GM23248 (cell line): Measurements from ENCODE around the gene GPR39. TPM values are rescaled to one million over a fixed set of nuclear protein-coding genes. Genes with fewer than 3 reads are reported as not detected.

Source experiments
- DNase-seq: peaks from one replicate; pipeline ENCODE4 v3.0.0-alpha.2; 2015
- H2AFZ ChIP-seq: fragments of 200-600 bp; sonication (generic); 2 replicates; pipeline ENCODE4 v1.6.1; 2016; ENCODE audit warnings: antibody characterized with exemption
- H3F3A ChIP-seq: fragments of 200-600 bp; sonication (generic); 2 replicates; pipeline ENCODE4 v1.6.1; 2016; ENCODE audit warnings: mild to moderate bottlenecking, antibody characterized with exemption, mixed run types; ENCODE audit not compliant: insufficient read depth
- H3K27ac ChIP-seq: fragments of 200-600 bp; sonication (generic); 2 replicates; pipeline ENCODE4 v1.5.1; 2016; ENCODE audit warnings: mild to moderate bottlenecking
- H3K27me3 ChIP-seq: fragments of 200-600 bp; sonication (generic); replicated peaks from 2 replicates; pipeline ENCODE4 v1.6.1; 2016; ENCODE audit warnings: mild to moderate bottlenecking; ENCODE audit not compliant: insufficient read depth
- H3K36me3 ChIP-seq: fragments of 200-600 bp; sonication (generic); 2 replicates; pipeline ENCODE4 v1.6.1; 2016; ENCODE audit warnings: low read depth, mild to moderate bottlenecking
- H3K4me1 ChIP-seq: fragments of 200-600 bp; sonication (generic); 2 replicates; pipeline ENCODE4 v1.6.1; 2016; ENCODE audit warnings: mild to moderate bottlenecking; ENCODE audit not compliant: insufficient read depth
- H3K4me2 ChIP-seq: fragments of 200-600 bp; sonication (generic); one replicate; pipeline ENCODE4 v1.6.1; 2016; ENCODE audit warnings: mild to moderate bottlenecking; ENCODE audit not compliant: unreplicated experiment
- H3K4me3 ChIP-seq: fragments of 200-600 bp; sonication (generic); 2 replicates; pipeline ENCODE4 v1.5.1; 2016; ENCODE audit warnings: mild to moderate bottlenecking
- H3K79me2 ChIP-seq: fragments of 200-600 bp; sonication (generic); 2 replicates; pipeline ENCODE4 v1.6.1; 2016; ENCODE audit warnings: mild to moderate bottlenecking; ENCODE audit not compliant: insufficient read depth
- H3K9ac ChIP-seq: fragments of 200-600 bp; sonication (generic); 2 replicates; pipeline ENCODE4 v1.6.1; 2016; ENCODE audit warnings: mild to moderate bottlenecking
- H3K9me2 ChIP-seq: fragments of 200-600 bp; sonication (generic); 2 replicates; pipeline ENCODE4 v1.6.1; 2016; ENCODE audit warnings: mixed run types, mild to moderate bottlenecking, moderate library complexity; ENCODE audit not compliant: insufficient read depth
- H3K9me3 ChIP-seq: fragments of 200-600 bp; sonication (generic); one replicate; pipeline ENCODE4 v1.6.1; 2017; ENCODE audit warnings: low read depth
- H4K20me1 ChIP-seq: fragments of 200-600 bp; sonication (generic); 2 replicates; pipeline ENCODE4 v1.6.0; 2016; ENCODE audit not compliant: insufficient read depth
- EZH2 ChIP-seq: fragments of 200-600 bp; sonication (generic); IDR thresholded peaks from 2 replicates; pipeline ENCODE4 v1.6.1; 2018; ENCODE audit warnings: antibody characterized with exemption, mild to moderate bottlenecking; ENCODE audit not compliant: insufficient read depth, poor library complexity, severe bottlenecking
- EZH2phosphoT487 ChIP-seq: fragments of 200-600 bp; sonication (generic); IDR thresholded peaks from 2 replicates; pipeline ENCODE4 v1.6.1; 2018; ENCODE audit warnings: antibody characterized with exemption, moderate library complexity, mild to moderate bottlenecking, low read depth; ENCODE audit not compliant: insufficient read depth
- WGBS, 2 experiments: methylation state at CpG; one replicate each; pipeline ENCODE4 v1.1.6; 2015 to 2017; ENCODE audit warnings: low lambda C conversion rate in 2 of 2, low coverage in 1 of 2; ENCODE audit errors: missing lambda C conversion rate in 2 of 2; 5-methylcytosine and 5-hydroxymethylcytosine counted together
- in situ Hi-C: fragments of 300-500 bp; cut with MboI; formaldehyde crosslinking; loops from 2 replicates; pipeline ENCODE4 v1.15.0; 2020
- polyA plus RNA-seq: library from polyadenylated mRNA; unstranded; fragments of >200 nt; fragmentation: Nextera tagmentation; extraction: Ambion mirVana; gene quantifications from 2 replicates; pipeline ENCODE4 v1.2.1, GENCODE V29; 2016
- total RNA-seq: library from RNA; depleted of rRNA; stranded (reverse); fragments of >200 nt; shearing (Covaris generic); gene quantifications from 2 replicates; pipeline ENCODE4 v1.2.3, GENCODE V29; 2014

GPR39 gene
- total and polyA plus RNA-seq, 2 experiments from 2014 or later: 1.6 to 2.6 TPM

DNA sequence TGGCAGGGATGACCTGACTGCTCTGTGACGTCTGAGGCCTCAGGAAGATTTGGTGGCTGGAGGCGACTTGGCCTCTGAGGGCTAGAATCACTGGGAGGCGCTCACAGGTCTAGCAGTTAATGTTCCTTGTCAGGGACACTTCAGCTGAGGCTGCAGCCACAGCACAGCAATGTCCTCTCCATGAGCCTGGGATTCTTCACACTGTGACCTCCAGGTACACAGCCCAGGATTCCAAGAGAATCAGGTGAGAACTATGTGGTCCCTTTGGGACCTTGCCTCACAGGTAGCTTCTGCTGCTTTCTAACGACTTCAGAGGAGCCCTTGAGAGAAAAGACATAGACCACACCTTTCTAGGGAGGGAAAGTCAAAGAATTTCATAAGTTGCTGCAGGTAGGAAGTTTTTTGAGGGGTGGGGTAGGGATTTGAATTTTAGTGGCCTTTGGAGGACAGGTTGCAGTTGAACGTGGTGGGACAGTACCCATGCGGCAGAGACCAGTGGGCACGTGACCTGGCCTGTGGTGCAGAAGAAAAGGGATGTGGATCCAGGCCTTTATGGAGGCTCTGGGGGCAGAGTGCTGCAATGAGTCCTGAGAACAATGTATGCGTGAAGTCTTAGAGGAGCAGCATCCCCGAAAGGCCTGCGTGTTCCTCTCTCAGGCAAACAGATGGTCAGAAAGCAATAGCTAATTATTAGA lies 167.2 kb downstream of the GPR39 start:
- in situ Hi-C loops: no loop called here
- no peak for TF ChIP-seq EZH2phosphoT487
- TF ChIP-seq EZH2: no peak
- 59 to 70% methylated on average over 10 of the region's 10 CpGs for WGBS, 2 experiments

DNA sequence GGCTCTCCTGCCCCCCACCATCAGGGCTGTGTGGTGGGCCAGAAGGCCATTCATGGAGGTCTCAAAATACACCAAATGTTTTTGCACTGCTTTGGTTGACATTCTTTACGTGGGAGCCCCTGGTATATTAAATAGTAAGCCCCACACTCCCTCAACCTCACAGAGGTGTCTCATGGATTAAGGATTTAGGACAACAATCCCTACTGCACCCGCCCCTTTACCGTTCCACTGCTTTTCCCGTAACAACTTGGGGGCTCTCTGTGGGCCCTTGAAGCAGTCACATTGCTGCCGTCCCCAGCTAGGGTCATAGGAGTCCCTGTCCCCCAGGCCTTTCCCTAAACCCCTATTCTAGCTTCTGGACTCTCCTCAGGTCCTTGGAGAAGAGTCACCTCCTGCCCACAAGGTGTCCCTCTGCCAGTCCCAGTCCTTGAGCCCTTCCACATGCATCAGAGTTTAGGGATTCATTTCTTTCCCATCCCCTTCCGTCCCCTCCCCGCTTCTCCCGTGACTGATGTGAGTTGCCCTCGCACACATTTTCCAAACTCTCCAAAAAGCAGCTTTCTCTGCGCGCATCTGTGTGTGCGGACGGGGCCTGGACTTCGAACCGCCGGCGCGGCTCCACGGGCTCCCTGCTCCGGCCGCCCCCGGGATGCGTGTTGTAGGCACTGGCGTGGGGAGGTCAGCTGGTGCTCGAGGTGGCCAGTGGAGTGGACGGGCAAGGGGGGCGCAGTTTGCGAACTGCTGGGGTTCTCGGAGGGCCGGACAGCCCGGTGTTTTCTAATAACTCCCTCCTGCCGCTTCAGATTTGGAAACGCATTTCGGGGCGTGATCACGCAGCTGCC lies 168.6 kb downstream of the GPR39 start:
- no peak overlapping the region for H3K9ac ChIP-seq
- no peaks in the 10 kb centered on the region for H3K9me3 ChIP-seq
- no peaks in the 10 kb centered on the region for H3F3A ChIP-seq
- no peaks in the 10 kb centered on the region; the same call in 1 of the 2 replicates for H3K27me3 ChIP-seq
- no peak overlapping the region for H2AFZ ChIP-seq
- H3K79me2 ChIP-seq: no peaks in the 10 kb centered on the region
- H4K20me1 ChIP-seq: no peaks in the 10 kb centered on the region
- no peak overlapping the region for H3K27ac ChIP-seq
- no peak for DNase-seq
- no peak overlapping the region for H3K4me2 ChIP-seq
- no peaks in the 10 kb centered on the region for H3K9me2 ChIP-seq
- 84 to 87% methylated on average over 31 to 36 of the region's 36 CpGs for WGBS, 2 experiments
- H3K4me1 ChIP-seq: no peaks in the 10 kb centered on the region
- no peak overlapping the region for H3K4me3 ChIP-seq
- no peaks in the 10 kb centered on the region for H3K36me3 ChIP-seq
- TF ChIP-seq EZH2phosphoT487 (no peak), EZH2 (no peak)
- in situ Hi-C loops: no loop called here

More for the DNA sequence above, 167.2 kb downstream of the GPR39 start:
- no peak for DNase-seq
- Histone ChIP-seq H4K20me1 (no peaks in the 10 kb centered on the region), H3K9me2 (no peaks in the 10 kb centered on the region), H3K36me3 (no peaks in the 10 kb centered on the region), H3K9ac (no peak overlapping the region), H3K4me2 (no peak overlapping the region), H3K27me3 (no peaks in the 10 kb centered on the region; the same call in 1 of the 2 replicates), H3K4me1 (no peaks in the 10 kb centered on the region), H2AFZ (no peak overlapping the region), H3K79me2 (no peaks in the 10 kb centered on the region), H3K4me3 (no peak overlapping the region), H3K9me3 (no peaks in the 10 kb centered on the region), H3K27ac (no peak overlapping the region), H3F3A (no peaks in the 10 kb centered on the region)

DNA sequence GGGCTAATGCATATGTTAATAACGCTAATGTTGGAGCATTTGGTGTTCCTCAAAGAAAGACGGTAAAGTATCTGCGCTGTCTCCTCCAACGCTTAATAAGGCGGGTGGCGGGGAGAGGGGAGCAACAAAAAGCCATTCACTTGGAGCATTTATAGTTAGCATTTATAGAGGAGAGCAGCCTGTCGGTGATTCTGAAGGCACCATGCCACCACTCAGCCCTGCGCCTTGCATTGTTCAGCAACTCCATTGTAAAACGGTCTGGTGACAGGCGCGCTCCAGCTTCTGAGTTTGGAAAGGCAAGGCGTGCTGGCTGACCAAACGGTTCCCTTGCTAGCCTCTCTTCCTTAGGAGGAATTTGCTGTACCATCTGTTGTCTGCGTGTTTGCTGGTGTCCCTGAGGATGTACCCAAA lies 169.5 kb downstream of the GPR39 start:
- no peak for TF ChIP-seq EZH2phosphoT487
- Histone ChIP-seq H3K27me3 (no peaks in the 10 kb centered on the region), H3K4me3 (no peak overlapping the region), H3K27ac (no peak overlapping the region), H3K36me3 (no peaks in the 10 kb centered on the region), H3K9me3 (no peaks in the 10 kb centered on the region), H2AFZ (no peak overlapping the region), H3K4me2 (no peak overlapping the region), H3K9me2 (no peaks in the 10 kb centered on the region), H3F3A (no peaks in the 10 kb centered on the region), H3K4me1 (no peaks in the 10 kb centered on the region), H3K79me2 (no peaks in the 10 kb centered on the region), H4K20me1 (no peaks in the 10 kb centered on the region), H3K9ac (no peak overlapping the region)
- WGBS, 2 experiments: 67 to 74% methylated on average over 14 of the region's 14 CpGs
- in situ Hi-C loops: no loop called here
- DNase-seq: no peak

DNA sequence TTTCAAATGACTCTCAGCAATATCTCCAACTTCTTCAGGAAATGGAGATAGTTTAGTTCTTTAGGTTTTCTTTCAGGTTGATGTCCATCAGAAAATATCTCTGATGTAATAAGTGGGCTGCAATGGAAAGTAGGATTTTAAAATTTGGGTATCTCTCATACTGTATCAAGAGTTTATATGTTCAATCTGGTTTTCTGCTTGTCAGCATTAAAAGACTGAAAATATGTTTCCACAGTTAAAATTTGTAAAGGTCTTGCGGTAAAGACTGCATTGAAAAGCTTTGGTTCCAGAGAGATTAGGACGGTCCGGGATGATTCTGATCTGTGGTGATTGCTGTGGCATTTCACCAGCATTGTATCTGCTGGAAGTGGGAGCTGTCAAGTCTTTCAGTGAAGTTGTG lies 170.2 kb downstream of the GPR39 start:
- in situ Hi-C loops: no loop called here
- no peak overlapping the region for H3K27ac ChIP-seq
- no peaks in the 10 kb centered on the region for H3K9me3 ChIP-seq
- H4K20me1 ChIP-seq: no peaks in the 10 kb centered on the region
- no peaks in the 10 kb centered on the region for H3K4me1 ChIP-seq
- DNase-seq: no peak
- no peak overlapping the region for H2AFZ ChIP-seq
- no peaks in the 10 kb centered on the region for H3K36me3 ChIP-seq
- 67 to 81% methylated on average over 3 of the region's 3 CpGs for WGBS, 2 experiments
- TF ChIP-seq EZH2phosphoT487: no peak
- no peak for TF ChIP-seq EZH2
- no peaks in the 10 kb centered on the region for H3F3A ChIP-seq
- no peak overlapping the region for H3K9ac ChIP-seq
- no peak overlapping the region for H3K4me2 ChIP-seq
- H3K4me3 ChIP-seq: no peak overlapping the region
- H3K27me3 ChIP-seq: no peaks in the 10 kb centered on the region
- H3K9me2 ChIP-seq: no peaks in the 10 kb centered on the region
- no peaks in the 10 kb centered on the region for H3K79me2 ChIP-seq
